Lung (tissue), 12 donors: Measurements from ENCODE around the gene CELF2. TPM values are rescaled to one million over a fixed set of nuclear protein-coding genes. Genes with fewer than 3 reads are reported as not detected.

ENCODE experiments used
- ATAC-seq: fragments of 200-7000 bp; cut with Tn5 transposase; one replicate; pipeline ENCODE4 v1.9.1; 2020; ENCODE audit warnings: moderate number of reproducible peaks; ENCODE audit not compliant: insufficient read depth, low FRiP score
- DNase-seq, 3 donors: peaks; one replicate each; pipeline ENCODE4 v3.0.0-alpha.2; 2013 to 2017
- H3K27ac ChIP-seq, 2 donors: one replicate each; pipeline ENCODE4 v1.5.1; 2013; ENCODE audit warnings: mild to moderate bottlenecking in 2 of 2, moderate library complexity in 2 of 2, control low read depth in 1 of 2, inconsistent platforms in 1 of 2, low read depth in 1 of 2, low read length in 1 of 2
- H3K27me3 ChIP-seq, 3 donors: one replicate each; pipeline ENCODE4 v1.5.1; 2013; ENCODE audit warnings: low read length in 2 of 3; ENCODE audit not compliant: control insufficient read depth in 3 of 3, insufficient read depth in 3 of 3
- H3K36me3 ChIP-seq, 4 donors: one replicate each; pipeline ENCODE4 v1.5.1; 2013; ENCODE audit warnings: low read length in 4 of 4, mild to moderate bottlenecking in 1 of 4, moderate library complexity in 1 of 4; ENCODE audit not compliant: control insufficient read depth in 4 of 4, insufficient read depth in 4 of 4
- H3K4me1 ChIP-seq, 5 donors: one replicate each; pipeline ENCODE4 v1.5.1; 2013; ENCODE audit warnings: low read length in 5 of 5, mild to moderate bottlenecking in 2 of 5, moderate library complexity in 1 of 5; ENCODE audit not compliant: control insufficient read depth in 5 of 5, insufficient read depth in 5 of 5
- H3K4me3 ChIP-seq: one replicate; pipeline ENCODE4 v1.5.1; 2013; ENCODE audit warnings: mild to moderate bottlenecking, control low read depth, moderate library complexity
- H3K9ac ChIP-seq, 2 donors: one replicate each; pipeline ENCODE4 v1.5.1; 2013; ENCODE audit warnings: low read length in 2 of 2, control low read depth in 1 of 2; ENCODE audit not compliant: insufficient read depth in 1 of 2
- H3K9me3 ChIP-seq, 4 donors: one replicate each; pipeline ENCODE4 v1.5.1; 2013; ENCODE audit warnings: low read length in 3 of 4, mild to moderate bottlenecking in 1 of 4, moderate library complexity in 1 of 4; ENCODE audit not compliant: control insufficient read depth in 4 of 4, insufficient read depth in 3 of 4
- CTCF ChIP-seq: IDR thresholded peaks from 2 replicates; pipeline ENCODE4 v1.5.1; 2012; ENCODE audit warnings: mild to moderate bottlenecking; ENCODE audit errors: control extremely low read depth, extremely low read depth
- WGBS, 2 donors: extraction: QIAGEN DNeasy Blood & Tissue Kit; methylation state at CpG; one replicate each; pipeline ENCODE4 v1.1.7; 2013; 5-methylcytosine and 5-hydroxymethylcytosine counted together
- polyA plus RNA-seq, 2 donors: library from polyadenylated mRNA; stranded (reverse); fragments of 200-250 nt; gene quantifications; one replicate each; pipeline ENCODE4 v1.2.1, GENCODE V29; 2013
- total RNA-seq, 2 donors: library from RNA; depleted of rRNA in 1 of 2; stranded (reverse); fragments of >200 nt in 1 of 2; gene quantifications; one replicate each; pipeline ENCODE4 v1.2.1, GENCODE V29; 2014 to 2021
- donor health status: control.
- donor health status: control.
- donor health status: Bipolar disorder and iron deficiency.
- donor health status: healthy.
- donor health status: DM: yes; HTN: yes; CAD: no.

CELF2 gene
- total and polyA plus RNA-seq, 4 donors, result 13.6 to 115 (median 63.7) TPM

DNA sequence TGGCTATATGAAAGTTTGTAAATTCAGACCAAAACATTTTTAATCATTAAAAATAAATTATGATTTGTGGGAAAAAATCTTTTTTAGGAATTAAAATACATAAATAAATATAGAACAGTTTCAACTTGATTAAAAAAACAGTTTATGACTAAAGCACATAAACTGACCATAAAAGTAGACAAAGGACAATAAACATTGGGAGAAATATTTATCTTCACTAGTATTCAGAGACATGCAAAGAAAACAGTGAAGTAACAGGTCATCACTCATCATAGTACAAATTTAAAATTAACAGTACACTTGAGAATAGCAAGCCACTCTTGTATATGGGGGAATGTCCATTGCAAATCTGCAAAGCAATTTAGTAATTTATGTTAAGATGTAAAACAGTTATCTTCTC lies 28.0 kb upstream of the CELF2 start:
- H3K27ac ChIP-seq, result no peak overlapping the region
- H3K9me3 ChIP-seq, result peaks cover 0 to 6% (median 1%) of the 10 kb centered on the region in 4 donors
- DNase-seq, result no peak
- H3K9ac ChIP-seq, result no peak overlapping the region
- H3K4me3 ChIP-seq, result no peak overlapping the region
- no peaks in the 10 kb centered on the region for H3K27me3 ChIP-seq
- TF ChIP-seq CTCF, result no peak
- no peaks in the 10 kb centered on the region for H3K36me3 ChIP-seq
- no peak for ATAC-seq
- peaks cover 0 to 6% (median 0%) of the 10 kb centered on the region in 5 donors for H3K4me1 ChIP-seq

DNA sequence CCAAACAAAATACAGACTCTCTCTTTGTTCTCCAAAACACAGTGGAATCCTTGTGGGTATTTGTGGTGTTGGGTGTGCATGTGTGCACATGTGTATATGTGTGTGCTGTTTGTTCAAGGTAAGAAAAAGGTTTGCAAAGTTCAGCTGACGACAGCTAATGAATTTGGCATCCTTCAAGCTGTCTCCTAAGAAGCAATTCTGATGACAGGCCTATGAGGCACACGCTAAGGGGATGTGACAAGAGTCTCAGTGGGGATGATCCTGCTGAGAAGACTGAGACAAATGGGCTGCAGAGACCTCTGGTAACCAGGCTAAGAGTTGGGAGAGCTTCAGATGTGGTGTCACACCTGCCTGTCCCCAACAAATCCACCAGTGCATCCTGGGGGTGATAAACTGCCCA lies 26.5 kb upstream of the CELF2 start:
- Histone ChIP-seq H3K27ac (no peak overlapping the region), H3K4me3 (no peak overlapping the region), H3K36me3 (no peaks in the 10 kb centered on the region), H3K27me3 (no peaks in the 10 kb centered on the region), H3K9ac (no peak overlapping the region), H3K4me1 (peaks cover 0 to 6% (median 0%) of the 10 kb centered on the region in 5 donors), H3K9me3 (peaks cover 0 to 6% (median 1%) of the 10 kb centered on the region in 4 donors)
- ATAC-seq, result no peak
- WGBS, 2 donors, result 80 to 85% methylated on average over 2 of the region's 2 CpGs
- no peak for TF ChIP-seq CTCF
- no peak for DNase-seq

GRCh38 chr10:10992072-10992471 lies 25.6 kb upstream of the CELF2 start:
- Histone ChIP-seq H3K27ac (no peak overlapping the region), H3K27me3 (no peaks in the 10 kb centered on the region), H3K4me1 (no peaks in the 10 kb centered on the region), H3K9me3 (peaks cover 0 to 6% (median 1%) of the 10 kb centered on the region in 4 donors), H3K4me3 (no peak overlapping the region), H3K9ac (no peak overlapping the region), H3K36me3 (no peaks in the 10 kb centered on the region)
- no peak for TF ChIP-seq CTCF
- no peak for ATAC-seq
- DNase-seq, result no peak
- WGBS, 2 donors, result 89 to 96% methylated on average over 2 of the region's 2 CpGs

DNA sequence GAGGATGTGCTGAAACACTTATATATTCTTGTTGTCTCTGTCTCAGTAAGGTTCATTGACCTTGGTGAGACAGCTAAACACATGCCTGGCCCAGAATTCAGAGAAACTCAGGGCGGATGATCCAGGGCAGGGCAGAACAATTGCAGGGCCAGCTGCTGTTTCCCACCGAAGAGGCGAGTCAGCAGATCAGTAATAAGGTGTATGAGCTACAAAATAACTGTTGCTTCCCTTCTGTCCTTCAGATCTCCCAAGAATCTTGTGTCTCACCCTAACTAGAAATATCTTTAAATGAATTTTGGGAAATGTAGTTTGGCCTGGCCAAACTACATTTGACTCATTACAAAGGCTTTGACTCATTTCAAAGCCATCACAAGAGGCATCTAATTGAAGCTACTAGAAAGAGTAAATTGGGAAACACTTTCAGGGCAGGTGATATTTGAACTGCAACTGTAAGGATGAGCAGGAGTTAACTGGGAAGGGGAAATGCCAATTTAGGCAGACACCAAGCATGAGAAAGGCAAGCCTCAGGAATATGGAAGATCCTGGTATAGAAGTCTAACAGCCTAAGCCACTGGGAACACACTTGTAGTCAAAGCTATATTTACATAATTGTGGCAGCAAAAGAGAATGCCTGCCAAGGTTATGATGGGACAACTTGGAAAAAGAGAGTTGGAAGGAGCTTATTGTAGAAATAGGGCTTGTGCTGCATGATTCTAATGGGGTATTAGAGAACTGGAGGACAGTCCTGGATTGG lies 24.5 kb upstream of the CELF2 start:
- no peak for ATAC-seq
- Histone ChIP-seq H3K4me1 (no peaks in the 10 kb centered on the region), H3K9ac (no peak overlapping the region), H3K9me3 (peaks cover 0 to 6% (median 1%) of the 10 kb centered on the region in 4 donors), H3K4me3 (no peak overlapping the region), H3K36me3 (no peaks in the 10 kb centered on the region), H3K27me3 (no peaks in the 10 kb centered on the region), H3K27ac (no peak overlapping the region)
- 91 to 93% methylated on average over 3 of the region's 3 CpGs for WGBS, 2 donors
- no peak for DNase-seq
- TF ChIP-seq CTCF, result no peak
